ENCODE data around the gene FMNL2.

The FMNL2 gene

DNA sequence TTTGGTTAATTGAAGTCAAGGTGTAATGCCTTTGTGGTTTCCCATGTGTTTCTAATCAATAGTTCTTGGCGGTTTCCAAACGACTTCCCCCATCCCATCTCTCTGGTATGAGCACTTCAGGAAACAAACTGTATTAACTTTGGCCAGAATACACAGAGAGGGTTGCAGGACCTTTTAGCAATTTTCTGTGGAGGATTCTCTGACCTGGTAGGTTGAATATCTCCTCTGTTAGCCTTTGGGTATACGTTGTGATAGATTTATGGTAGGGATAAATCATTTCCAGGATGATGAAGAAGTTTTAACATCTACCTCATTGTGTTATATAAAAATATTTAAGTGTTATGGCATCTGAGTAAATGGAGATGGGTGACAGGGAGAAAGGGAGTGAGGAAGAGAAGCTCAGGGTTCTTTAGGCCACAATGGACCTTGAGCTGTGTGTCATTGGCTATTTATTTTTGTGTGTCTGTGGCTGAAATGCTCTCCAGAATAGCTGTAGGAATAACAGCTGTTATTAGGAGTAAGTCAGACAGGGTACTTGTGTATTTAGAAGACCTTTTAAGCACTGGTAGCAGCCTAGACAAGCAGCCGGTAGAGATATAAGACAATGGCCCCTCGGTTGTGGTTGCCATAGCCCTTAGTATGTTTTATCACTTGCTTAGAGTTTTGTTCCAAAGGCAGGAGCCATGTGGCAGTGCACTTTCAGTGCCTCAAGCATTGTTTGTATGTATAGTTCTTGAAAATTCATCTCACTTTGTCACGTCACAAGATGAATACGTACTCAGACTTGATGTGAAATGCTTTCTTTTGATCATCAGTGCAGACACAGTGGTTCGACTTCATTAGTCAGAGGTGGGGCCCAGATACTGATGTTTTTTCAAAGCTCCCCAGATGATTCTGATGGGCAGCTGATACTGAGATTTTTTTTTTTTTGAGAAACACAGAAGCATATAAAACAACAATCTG lies 91.1 kb downstream of the FMNL2 start:
- DNase-seq (ENCODE audit: low spot score), result no peak

DNA sequence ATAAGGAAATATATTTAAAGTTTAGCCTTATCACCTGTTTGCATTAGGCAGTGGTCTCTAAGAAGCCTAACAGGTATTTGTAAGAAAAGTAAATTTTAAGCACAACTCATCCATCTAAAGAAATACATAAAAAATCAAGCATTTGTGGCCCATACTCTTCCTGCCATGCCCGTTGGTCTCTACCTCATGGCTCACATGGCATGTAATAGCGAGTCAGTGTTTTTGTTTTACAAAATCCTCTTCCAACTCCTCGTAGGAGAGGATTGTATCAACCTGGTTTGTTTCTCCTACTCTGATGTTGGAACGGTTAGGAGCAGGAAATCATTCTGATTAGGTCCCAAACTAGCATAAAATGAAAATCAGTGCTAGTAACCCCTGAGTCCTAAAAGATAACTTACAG lies 91.8 kb downstream of the FMNL2 start:
- DNase-seq (ENCODE audit: low spot score), result no peak

GRCh38 chr2:152427902-152428301 lies 92.9 kb downstream of the FMNL2 start:
- no peak for DNase-seq (ENCODE audit: low spot score)

DNA sequence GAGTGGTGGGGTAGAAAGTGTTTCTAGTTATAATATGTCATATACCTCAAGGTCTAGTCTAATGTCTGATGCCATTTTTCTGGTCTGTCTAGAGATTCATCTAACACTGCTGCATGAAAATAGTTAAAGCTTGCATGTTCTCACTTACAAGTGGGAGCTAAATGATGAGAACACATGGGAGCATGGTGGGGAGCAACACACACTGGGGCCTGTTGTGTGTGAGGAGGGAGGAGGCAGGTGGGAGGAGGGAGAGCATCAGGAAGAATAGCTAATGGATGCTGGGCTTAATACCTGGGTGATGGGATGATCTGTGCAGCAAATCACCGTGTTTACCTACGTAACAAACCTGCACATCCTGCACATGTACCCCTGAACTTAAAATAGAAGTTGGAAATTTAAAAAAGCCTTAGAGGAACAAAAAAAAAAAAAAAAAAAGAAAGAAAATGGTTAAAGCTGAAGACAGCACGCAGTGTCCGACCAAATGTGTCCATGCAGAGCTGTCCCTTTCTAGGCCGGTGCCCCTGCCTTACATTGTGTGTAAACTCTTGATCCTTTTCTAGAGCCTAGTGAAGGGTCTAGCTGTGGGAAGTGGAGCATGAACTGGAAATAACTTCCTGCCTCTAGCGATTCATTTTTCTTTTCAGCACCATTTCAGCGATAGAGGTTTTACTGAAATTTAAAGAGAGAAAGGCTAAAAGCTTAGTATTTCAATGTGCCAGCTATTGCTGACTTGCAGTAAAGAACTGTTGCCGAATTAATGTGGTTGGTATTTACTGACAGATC lies 94.0 kb downstream of the FMNL2 start:
- no peak for DNase-seq (ENCODE audit: low spot score)

GRCh38 chr2:152430876-152431275 lies 95.9 kb downstream of the FMNL2 start:
- DNase-seq (ENCODE audit: low spot score), result no peak

- no peak for DNase-seq (ENCODE audit: low spot score)
These were observed 96.6 kb downstream of the FMNL2 start for GRCh38 chr2:152431370-152432098.

- DNase-seq (ENCODE audit: low spot score), result no peak
These were observed 97.3 kb downstream of the FMNL2 start for GRCh38 chr2:152432206-152432653.

- DNase-seq (ENCODE audit: low spot score), result no peak
These were observed 97.8 kb downstream of the FMNL2 start for GRCh38 chr2:152432765-152433164.

GRCh38 chr2:152433289-152433688 lies 98.3 kb downstream of the FMNL2 start:
- DNase-seq (ENCODE audit: low spot score), result no peak

DNA sequence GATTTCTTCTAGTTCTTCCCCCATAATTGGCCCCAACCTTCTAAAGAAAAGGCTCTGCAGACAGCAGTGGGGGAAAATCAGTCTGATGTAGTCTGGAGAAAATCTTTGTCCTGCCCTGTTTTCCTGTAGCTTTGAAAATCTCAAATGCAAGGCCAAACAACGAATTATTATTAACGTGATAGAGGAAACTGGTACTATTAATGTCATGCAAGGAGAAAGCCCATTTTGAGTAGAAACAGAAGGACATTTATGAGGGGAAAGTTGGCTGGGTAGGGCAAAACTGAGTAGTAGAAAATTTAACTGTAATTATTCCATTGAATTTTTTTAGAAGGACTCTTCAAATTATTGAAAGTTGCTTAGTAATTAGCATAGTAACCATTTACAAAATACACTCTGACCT lies 98.8 kb downstream of the FMNL2 start:
- DNase-seq (ENCODE audit: low spot score), result no peak

GRCh38 chr2:152434395-152435182 lies 99.6 kb downstream of the FMNL2 start:
- no peak for DNase-seq (ENCODE audit: low spot score)

DNA sequence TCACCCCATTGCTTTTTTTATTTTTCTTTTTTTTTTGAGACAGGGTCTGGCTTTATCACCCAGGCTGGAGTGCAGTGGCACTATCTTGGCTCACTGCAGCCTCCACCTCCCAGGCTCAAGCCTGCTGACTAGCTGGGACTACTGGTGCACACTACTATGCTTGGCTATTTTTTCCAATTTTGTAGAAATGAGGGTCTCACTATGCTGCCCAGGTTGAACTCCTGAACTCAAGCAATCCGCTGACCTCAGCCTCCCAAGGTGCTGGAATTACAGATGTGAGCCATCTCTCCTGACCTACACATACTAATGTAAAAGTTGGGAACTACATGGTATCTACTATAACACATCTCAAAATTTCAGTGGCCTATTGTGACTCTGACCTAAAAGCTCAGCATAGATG lies 101.2 kb downstream of the FMNL2 start:
- no peak for DNase-seq (ENCODE audit: low spot score)

GRCh38 chr2:152437276-152438108 lies 102.5 kb downstream of the FMNL2 start:
- no peak for DNase-seq (ENCODE audit: low spot score)

DNA sequence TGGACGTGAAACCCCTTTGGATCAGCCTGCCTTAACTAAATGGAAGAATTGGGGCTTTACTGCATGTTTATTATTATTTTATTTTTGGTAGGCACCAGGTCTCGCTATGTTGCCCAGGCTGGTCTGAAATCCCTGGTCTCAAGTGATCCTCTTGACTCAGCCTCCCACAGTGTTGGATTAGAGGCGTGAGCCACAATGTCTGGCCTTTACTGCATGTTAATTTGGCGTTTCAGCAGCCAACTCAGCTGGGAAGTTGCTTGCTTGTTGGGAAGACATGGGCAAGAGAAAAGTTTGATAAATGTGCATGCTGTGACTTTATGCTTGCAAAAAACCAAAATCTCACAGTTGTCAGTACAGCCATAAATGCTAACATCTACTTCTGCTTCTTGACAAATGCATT lies 105.1 kb downstream of the FMNL2 start:
- DNase-seq (ENCODE audit: low spot score), result no peak

DNA sequence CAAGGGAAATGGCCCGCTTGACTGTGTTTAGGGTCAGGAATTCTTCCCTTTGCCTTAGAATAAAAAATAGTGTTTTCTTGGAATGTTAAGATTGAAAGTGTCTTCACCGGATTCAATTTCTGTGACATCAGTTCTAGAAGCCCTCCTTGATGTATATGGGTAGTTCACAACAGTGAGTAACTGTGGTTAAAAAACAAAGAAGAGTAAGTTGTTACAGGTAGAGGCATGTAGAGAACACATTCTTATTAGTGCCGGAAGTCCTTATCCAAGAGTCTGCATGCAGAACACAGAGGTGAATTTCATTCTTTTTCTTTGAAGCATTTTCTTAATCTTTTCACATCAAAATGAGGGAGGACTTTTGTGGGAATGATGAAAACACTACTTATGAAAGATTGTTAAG lies 105.5 kb downstream of the FMNL2 start:
- DNase-seq (ENCODE audit: low spot score), result no peak

DNA sequence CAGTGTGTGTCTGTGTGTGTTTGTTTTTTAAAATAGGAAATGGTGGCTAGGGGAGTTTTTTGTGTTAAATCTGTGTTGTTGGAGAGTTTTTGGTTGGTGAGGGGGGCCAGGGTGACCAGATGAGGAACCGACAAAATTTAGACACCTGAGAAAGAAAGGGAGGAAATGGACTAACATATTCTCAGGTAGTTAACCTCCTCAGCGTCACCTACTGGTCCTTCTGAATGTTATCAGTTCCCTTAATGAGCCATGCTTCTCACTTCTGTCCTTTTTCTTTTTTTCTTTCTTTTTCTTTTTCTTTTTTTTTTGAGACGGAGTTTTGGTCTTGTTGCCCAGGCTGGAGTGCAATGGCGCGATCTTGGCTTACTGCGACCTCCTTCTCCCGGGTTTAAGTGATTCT lies 107.0 kb downstream of the FMNL2 start:
- DNase-seq (ENCODE audit: low spot score), result no peak

DNA sequence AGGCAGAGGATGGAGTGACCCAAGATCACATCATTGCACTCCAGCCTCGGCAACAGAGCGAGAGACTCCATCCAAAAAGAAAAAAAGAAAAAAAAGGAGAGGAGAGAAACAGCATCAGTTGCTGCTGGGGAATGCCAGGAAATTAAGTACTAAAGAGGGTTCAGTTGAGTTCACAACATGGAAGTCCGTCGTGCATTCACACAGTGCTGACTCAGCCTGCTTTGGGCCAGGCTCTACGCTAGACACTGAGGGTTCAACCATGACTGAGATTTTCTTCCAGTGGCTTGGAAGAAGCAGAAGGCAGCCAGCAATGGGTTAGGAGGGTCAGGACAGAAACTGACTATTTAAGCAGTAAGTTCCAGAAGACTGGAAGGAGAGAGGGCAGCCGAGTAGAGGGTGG lies 108.8 kb downstream of the FMNL2 start:
- no peak for DNase-seq (ENCODE audit: low spot score)

DNA sequence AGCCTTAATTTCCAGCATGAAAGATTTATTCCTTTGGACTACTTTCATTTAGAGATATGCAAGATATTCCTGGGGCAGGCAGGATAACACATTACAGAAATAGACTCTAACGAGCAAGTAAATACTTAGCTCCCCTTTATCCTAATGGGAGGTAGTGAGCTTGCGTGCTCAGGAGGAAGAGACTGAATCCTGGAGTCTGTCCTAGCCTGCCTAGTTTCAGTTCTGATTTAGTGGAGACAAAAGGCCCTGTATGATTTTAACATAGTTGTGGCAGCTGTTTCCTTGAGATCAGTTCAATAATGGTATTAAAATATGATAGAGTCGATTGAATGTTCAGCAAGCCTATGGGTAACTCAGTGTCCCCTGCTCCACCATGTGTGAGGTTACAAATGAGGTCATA lies 109.5 kb downstream of the FMNL2 start:
- no peak for DNase-seq (ENCODE audit: low spot score)

- no peak for DNase-seq (ENCODE audit: low spot score)
These were observed 110.4 kb downstream of the FMNL2 start for GRCh38 chr2:152445375-152445774.

DNA sequence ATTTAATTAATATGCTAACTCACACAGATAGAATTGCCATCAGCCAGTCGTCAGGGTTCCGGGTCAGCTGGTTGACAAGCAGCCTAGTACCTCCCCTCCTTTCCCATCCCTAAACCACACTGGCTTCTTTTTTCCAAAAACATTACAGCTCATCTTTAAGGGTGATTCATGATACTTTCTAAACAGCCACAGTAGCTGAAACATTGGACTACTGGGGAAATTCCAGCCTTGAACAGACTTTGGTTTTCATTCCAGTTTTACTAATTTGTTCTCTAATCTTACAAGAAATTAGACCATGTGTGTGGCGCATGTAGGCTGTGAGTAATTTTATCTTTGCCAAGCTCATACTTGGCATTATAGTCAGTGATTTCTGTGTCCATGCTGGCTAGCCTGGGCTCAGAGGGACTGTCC lies 110.8 kb downstream of the FMNL2 start:
- DNase-seq (ENCODE audit: low spot score), result no peak

- no peak for DNase-seq (ENCODE audit: low spot score)
These were observed 111.2 kb downstream of the FMNL2 start for GRCh38 chr2:152446213-152446612.
